H1 (cell line): ENCODE results near the gene THG1L. TPM values are rescaled to one million over a fixed set of nuclear protein-coding genes. Genes with fewer than 3 reads are reported as not detected.

Experiments
- CTCF ChIA-PET: fragments of 300-600 bp; sonication (Branson Sonifier 250); formaldehyde crosslinking; loops from one replicate; lab custom pipeline; 2021; ENCODE audit not compliant: partially characterized antibody; lab: Charles Lee
- POLR2A ChIA-PET: fragments of 300-600 bp; sonication (Branson Sonifier 250); formaldehyde crosslinking; loops from one replicate; lab custom pipeline; 2021; ENCODE audit warnings: inconsistent platforms; ENCODE audit not compliant: partially characterized antibody; lab: Charles Lee
- DNase-seq, 2 experiments: peaks; one replicate each; pipeline versions ENCODE4 v3.0.0 to v3.0.0-alpha.2; 2010 to 2022; ENCODE audit warnings: low spot score in 2 of 2, low read depth in 1 of 2, mixed read lengths in 1 of 2
- FAIRE-seq: peaks from 2 replicates; lab custom pipeline; 2011; peaks lifted over from hg19 to GRCh38; lab: Jason Lieb, UNC
- H2AFZ ChIP-seq: 2 replicates; pipeline ENCODE4 v1.8.1; 2012; ENCODE audit warnings: low read length, inconsistent platforms
- H2AK5ac ChIP-seq: 2 replicates; pipeline ENCODE4 v1.6.1; 2013; ENCODE audit warnings: low read depth, low read length
- H2BK120ac ChIP-seq: replicated peaks from 2 replicates; pipeline ENCODE3; 2013; ENCODE audit warnings: low read depth, low read length, inconsistent platforms
- H2BK12ac ChIP-seq: 2 replicates; pipeline ENCODE4 v1.6.1; 2013; ENCODE audit warnings: low read depth, low read length
- H2BK15ac ChIP-seq: 2 replicates; pipeline ENCODE4 v1.6.1; 2013; ENCODE audit warnings: low read length
- H2BK20ac ChIP-seq: 2 replicates; pipeline ENCODE4 v1.6.1; 2013; ENCODE audit warnings: low read length
- H2BK5ac ChIP-seq: 2 replicates; pipeline ENCODE4 v1.6.1; 2013; ENCODE audit warnings: low read depth, low read length
- H3K14ac ChIP-seq: 2 replicates; pipeline ENCODE4 v1.6.1; 2013; ENCODE audit warnings: inconsistent platforms; ENCODE audit not compliant: insufficient read length
- H3K18ac ChIP-seq: 2 replicates; pipeline ENCODE4 v1.6.1; 2013; ENCODE audit warnings: low read length; ENCODE audit errors: extremely low read depth
- H3K23ac ChIP-seq: 2 replicates; pipeline ENCODE4 v1.6.1; 2013; ENCODE audit warnings: inconsistent platforms; ENCODE audit not compliant: insufficient read length
- H3K23me2 ChIP-seq: 2 replicates; pipeline ENCODE4 v1.6.1; 2013; ENCODE audit warnings: low read depth, low read length
- H3K27ac ChIP-seq: 2 replicates; pipeline ENCODE4 v1.6.1; 2011; ENCODE audit warnings: low read depth, low read length, inconsistent platforms
- H3K27me3 ChIP-seq, 4 experiments: replicated peaks in 1 of 4; 1 replicate in 1 of 4; 2 replicates in 3 of 4; pipeline versions ENCODE4 v1.6.1 to v1.8.1; 2011 to 2013; ENCODE audit warnings: low read length in 3 of 4, mild to moderate bottlenecking in 3 of 4, inconsistent platforms in 2 of 4, mixed read lengths in 2 of 4, moderate library complexity in 1 of 4; ENCODE audit not compliant: control insufficient read depth in 3 of 4, insufficient read depth in 3 of 4; ENCODE audit errors: extremely low read depth in 1 of 4
- H3K36me3 ChIP-seq, 4 experiments: 2 replicates each; pipeline versions ENCODE4 v1.6.1 to v1.8.1; 2011 to 2013; ENCODE audit warnings: mild to moderate bottlenecking in 4 of 4, low read length in 3 of 4, moderate library complexity in 2 of 4, control low read depth in 1 of 4, inconsistent platforms in 1 of 4; ENCODE audit not compliant: insufficient read depth in 4 of 4, control insufficient read depth in 2 of 4
- H3K4ac ChIP-seq: replicated peaks from 2 replicates; pipeline ENCODE3; 2013; ENCODE audit warnings: low read length, low read depth, mixed read lengths, inconsistent platforms; ENCODE audit not compliant: insufficient read length
- H3K4me1 ChIP-seq, 4 experiments: replicated peaks in 1 of 4; 1 replicate in 1 of 4; 2 replicates in 3 of 4; pipeline versions ENCODE4 v1.6.1 to v1.8.1; 2011 to 2013; ENCODE audit warnings: low read length in 3 of 4, inconsistent platforms in 2 of 4, mixed read lengths in 1 of 4; ENCODE audit not compliant: insufficient read depth in 4 of 4, control insufficient read depth in 3 of 4
- H3K4me2 ChIP-seq, 2 experiments: 2 replicates each; pipeline versions ENCODE4 v1.6.1 to v1.8.1; 2011 to 2013; ENCODE audit warnings: low read depth in 2 of 2, low read length in 2 of 2, control low read depth in 1 of 2, inconsistent platforms in 1 of 2, mild to moderate bottlenecking in 1 of 2; ENCODE audit not compliant: insufficient read depth in 1 of 2
- H3K4me3 ChIP-seq, 4 experiments: fragments of 200-600, 300-600 bp in 1 of 4; sonication (generic), shearing (Covaris generic), sonication (Bioruptor Twin) in 1 of 4; 2 replicates each; pipeline versions ENCODE4 v1.5.1 to v1.8.1; 2011 to 2016; ENCODE audit warnings: low read length in 4 of 4, low read depth in 3 of 4, control low read depth in 2 of 4, inconsistent platforms in 2 of 4, mild to moderate bottlenecking in 2 of 4, mixed read lengths in 1 of 4, moderate library complexity in 1 of 4; ENCODE audit not compliant: insufficient read depth in 2 of 4; ENCODE audit errors: extremely low read depth in 1 of 4
- H3K56ac ChIP-seq: replicated peaks from 2 replicates; pipeline ENCODE3; 2013; ENCODE audit warnings: low read depth, mild to moderate bottlenecking, mixed read lengths, low read length, inconsistent platforms; ENCODE audit not compliant: insufficient read length
- H3K79me1 ChIP-seq: 2 replicates; pipeline ENCODE4 v1.6.1; 2013; ENCODE audit warnings: low read depth, low read length, control low read depth
- H3K79me2 ChIP-seq, 2 experiments: 2 replicates each; pipeline versions ENCODE4 v1.6.1 to v1.8.1; 2012 to 2013; ENCODE audit warnings: low read length in 2 of 2, mild to moderate bottlenecking in 2 of 2, inconsistent platforms in 1 of 2; ENCODE audit not compliant: insufficient read depth in 2 of 2, control insufficient read depth in 1 of 2
- H3K9ac ChIP-seq, 4 experiments: replicated peaks in 1 of 4; 1 replicate in 1 of 4; 2 replicates in 3 of 4; pipeline versions ENCODE4 v1.6.1 to v1.8.1; 2011 to 2013; ENCODE audit warnings: low read depth in 3 of 4, low read length in 3 of 4, control low read depth in 2 of 4, mild to moderate bottlenecking in 2 of 4, moderate library complexity in 2 of 4, inconsistent platforms in 1 of 4; ENCODE audit errors: extremely low read depth in 1 of 4
- H3K9me3 ChIP-seq, 2 experiments: 2 replicates each; pipeline versions ENCODE4 v1.6.1 to v1.8.1; 2012 to 2013; ENCODE audit warnings: mild to moderate bottlenecking in 2 of 2, moderate library complexity in 2 of 2, control low read depth in 1 of 2, inconsistent platforms in 1 of 2, low read depth in 1 of 2, low read length in 1 of 2, mixed read lengths in 1 of 2; ENCODE audit not compliant: insufficient read depth in 2 of 2
- H4K20me1 ChIP-seq, 2 experiments: replicated peaks in 1 of 2; 2 replicates each; pipeline versions ENCODE3 to v1.8.1; 2011 to 2013; ENCODE audit warnings: inconsistent platforms in 2 of 2, low read length in 2 of 2, mild to moderate bottlenecking in 1 of 2; ENCODE audit not compliant: insufficient read depth in 2 of 2, control insufficient read depth in 1 of 2
- H4K5ac ChIP-seq: 2 replicates; pipeline ENCODE4 v1.6.1; 2013; ENCODE audit warnings: low read length, low read depth, mixed read lengths, inconsistent platforms; ENCODE audit not compliant: insufficient read length
- H4K8ac ChIP-seq: 2 replicates; pipeline ENCODE4 v1.8.0; 2013; ENCODE audit warnings: mild to moderate bottlenecking, moderate library complexity, low read length, inconsistent platforms; ENCODE audit not compliant: insufficient read depth; ENCODE audit errors: extremely low read depth
- H4K91ac ChIP-seq: replicated peaks from 2 replicates; pipeline ENCODE3; 2013; ENCODE audit warnings: low read length, mixed read lengths, inconsistent platforms; ENCODE audit not compliant: insufficient read length
- CHD2 ChIP-seq: IDR thresholded peaks from 2 replicates; pipeline ENCODE4 v1.6.1; 2012; ENCODE audit warnings: low read length, improper control_type of control experiment
- EP300 ChIP-seq, 2 experiments: IDR thresholded peaks; 1 replicate in 1 of 2; 2 replicates in 1 of 2; pipeline ENCODE4 v1.6.1; 2011 to 2012; ENCODE audit warnings: low read depth in 2 of 2, low read length in 2 of 2, mild to moderate bottlenecking in 2 of 2, borderline replicate concordance in 1 of 2, inconsistent platforms in 1 of 2, moderate library complexity in 1 of 2
- WGBS, 2 experiments: shearing (Covaris generic) in 1 of 2; methylation state at CpG; one replicate each; pipeline versions ENCODE4 v1.1.6 to v1.1.7; 2013 to 2015; ENCODE audit warnings: low lambda C conversion rate in 2 of 2, mixed read lengths in 2 of 2, inconsistent platforms in 1 of 2, low coverage in 1 of 2, missing lambda C conversion rate in 1 of 2; ENCODE audit not compliant: insufficient replicate concordance in 2 of 2, insufficient coverage in 1 of 2, insufficient read length in 1 of 2; ENCODE audit errors: extremely low coverage in 1 of 2, missing lambda C conversion rate in 1 of 2; 5-methylcytosine and 5-hydroxymethylcytosine counted together
- polyA plus RNA-seq, 7 experiments: library from polyadenylated mRNA; depleted of rRNA in 3 of 7; stranded (reverse) in 5 of 7; unstranded in 2 of 7; fragments of >200 nt in 5 of 7; fragments of 200-250 nt in 2 of 7; gene quantifications; 1 replicate in 5 of 7; 2 replicates in 1 of 7; 4 replicates in 1 of 7; pipeline versions ENCODE4 v1.2.1 to v1.2.3, GENCODE V29; 2011 to 2013; ENCODE audit warnings: missing spikeins in 2 of 7, mixed read lengths in 2 of 7
- total RNA-seq: library from RNA; stranded (reverse); fragmentation: NEBNext Ultra II Directional; extraction: Animal tissue kit (Norgen Biotek cat#: 25700); gene quantifications from 2 replicates; pipeline ENCODE4 v1.2.1, GENCODE V29; 2021

Gene THG1L
- total and polyA plus RNA-seq, 2 of the 8 experiments (the other 6 are each of a cell fraction or from before 2014, with no cell fraction given), result 8.1 to 12.4 TPM

GRCh38 chr5:157772127-157772526, 40.9 kb downstream of the THG1L start:
- no peaks in the 10 kb centered on the region for H3K79me2 ChIP-seq
- H3K4ac ChIP-seq, result no peak overlapping the region
- no peak overlapping the region for H3K4me2 ChIP-seq
- no peaks in the 10 kb centered on the region for H3K79me1 ChIP-seq
- no peak overlapping the region for H3K56ac ChIP-seq
- H2AFZ ChIP-seq, result peak overlapping the region; percentile 49
- no peak overlapping the region for H2BK20ac ChIP-seq
- no peak for FAIRE-seq
- H4K5ac ChIP-seq, result no peak overlapping the region
- WGBS, 2 experiments, result 86% methylated on average over 10 of the region's 10 CpGs; no CpG with 5 or more reads in 1 of the 2 experiments
- H2AK5ac ChIP-seq, result no peak overlapping the region
- H3K14ac ChIP-seq, result no peak overlapping the region
- H3K9me3 ChIP-seq, result no peaks in the 10 kb centered on the region
- H3K23me2 ChIP-seq, result no peaks in the 10 kb centered on the region
- H3K27ac ChIP-seq, result no peak overlapping the region
- no peak overlapping the region for H2BK12ac ChIP-seq
- H3K4me1 ChIP-seq, result no peaks in the 10 kb centered on the region
- no peaks in the 10 kb centered on the region for H3K27me3 ChIP-seq
- ChIA-PET CTCF (interaction anchor here (4.1 kb wide), 1 partner anchor 8 kb away, joined by 27 read pairs; no protein-coding TSS in a partner anchor), POLR2A (no interaction called here)
- H3K18ac ChIP-seq, result no peak overlapping the region
- no peak for DNase-seq
- no peak overlapping the region for H4K8ac ChIP-seq
- TF ChIP-seq CHD2 (no peak), EP300 (IDR thresholded peaks at IDR 0.05; ENCODE audit: borderline replicate concordance in 1 of 2, low read depth in 2 of 2, low read length in 2 of 2) (no peak)
- H4K91ac ChIP-seq, result no peak overlapping the region
- H2BK15ac ChIP-seq, result no peak overlapping the region
- H2BK5ac ChIP-seq, result no peak overlapping the region
- no peak overlapping the region for H3K9ac ChIP-seq
- no peak overlapping the region for H2BK120ac ChIP-seq
- no peak overlapping the region for H3K23ac ChIP-seq
- H4K20me1 ChIP-seq, result no peaks in the 10 kb centered on the region
- no peaks in the 10 kb centered on the region for H3K36me3 ChIP-seq
- no peak overlapping the region for H3K4me3 ChIP-seq
